KOPT-K1 (cell line): ENCODE data around the gene CACNB4.
"Not testable (repeated sequence)": the region's sequence is repeated elsewhere in the genome, so short reads cannot be mapped to it uniquely, and the experiment has no call there.

Experiments
- H3K27ac ChIP-seq: fragments of 200-600 bp; sonication (generic); 2 replicates; pipeline ENCODE4 v1.5.1; 2016; ENCODE audit warnings: antibody characterized with exemption, mild to moderate bottlenecking, low read depth, low read length; ENCODE audit not compliant: poor library complexity, severe bottlenecking
- H3K36me3 ChIP-seq: fragments of 200-600 bp; sonication (generic); 2 replicates; pipeline ENCODE4 v1.5.1; 2017; ENCODE audit warnings: antibody characterized with exemption, mild to moderate bottlenecking, low read length, moderate library complexity; ENCODE audit not compliant: insufficient read depth
- H3K9me3 ChIP-seq: fragments of 200-600 bp; sonication (generic); 2 replicates; pipeline ENCODE4 v1.5.1; 2017; ENCODE audit warnings: antibody characterized with exemption, low read length, mild to moderate bottlenecking; ENCODE audit not compliant: insufficient read depth, poor library complexity, severe bottlenecking

CACNB4 gene

DNA sequence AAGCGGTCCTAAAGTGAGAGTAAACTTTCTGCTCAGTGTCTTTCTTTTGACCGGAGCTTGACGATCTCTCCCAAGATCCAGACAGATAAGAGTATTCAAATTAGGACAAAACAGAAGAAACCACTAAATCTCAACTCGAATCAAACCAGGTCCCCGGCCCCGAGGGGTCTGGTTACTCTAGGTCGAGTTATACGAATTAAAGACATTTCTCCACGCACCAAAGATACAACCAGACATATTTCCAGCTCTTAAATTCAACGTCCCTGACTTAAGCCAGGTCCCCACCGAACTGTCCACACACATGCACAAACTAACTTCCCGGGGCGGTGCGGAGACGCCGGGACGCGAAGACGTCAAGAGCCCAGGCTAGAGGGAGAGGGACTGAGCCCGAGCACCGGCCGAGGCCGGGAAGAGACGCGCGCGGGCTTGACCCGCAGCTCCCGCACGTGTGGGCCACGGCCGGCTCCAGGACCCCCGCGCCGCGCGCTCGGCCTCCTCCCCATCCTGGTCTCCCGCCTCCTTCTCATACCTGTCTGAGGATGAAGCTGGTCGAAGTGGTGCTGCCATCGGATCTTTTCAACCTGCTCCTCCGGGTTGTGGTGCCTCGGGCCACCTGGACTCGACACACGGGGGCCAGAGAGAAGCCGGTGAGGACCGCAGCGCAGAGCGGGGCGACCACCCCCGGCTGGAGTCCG, 896 bp downstream of the CACNB4 start:
- Histone ChIP-seq H3K9me3 (no peaks in the 10 kb centered on the region), H3K36me3 (no peaks in the 10 kb centered on the region), H3K27ac (no peak overlapping the region)

DNA sequence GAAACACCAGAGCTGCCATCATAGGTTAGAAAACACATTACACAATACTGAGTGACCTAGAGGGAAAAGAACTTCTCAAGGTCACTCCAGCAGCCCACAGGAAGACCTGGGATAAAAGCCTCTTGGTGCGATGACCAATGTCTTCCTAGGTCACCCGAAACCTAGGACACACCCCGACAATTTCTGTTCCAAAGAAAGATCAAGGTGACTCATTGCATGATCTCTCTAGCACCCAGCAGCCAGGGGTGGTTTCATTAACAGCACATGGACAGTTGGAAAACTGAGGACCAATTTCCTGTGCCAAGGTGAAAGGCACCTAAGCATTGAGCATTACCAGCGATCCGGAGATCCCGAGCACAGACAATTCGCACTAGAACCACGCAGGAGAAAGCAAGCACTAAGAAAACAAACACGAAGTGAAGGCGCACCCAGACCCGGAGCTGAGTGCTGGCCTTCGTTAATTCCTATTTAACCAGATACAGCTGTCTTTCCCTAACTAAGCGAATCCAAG, 1.5 kb downstream of the CACNB4 start:
- no peak overlapping the region for H3K27ac ChIP-seq
- H3K36me3 ChIP-seq, result no peaks in the 10 kb centered on the region

DNA sequence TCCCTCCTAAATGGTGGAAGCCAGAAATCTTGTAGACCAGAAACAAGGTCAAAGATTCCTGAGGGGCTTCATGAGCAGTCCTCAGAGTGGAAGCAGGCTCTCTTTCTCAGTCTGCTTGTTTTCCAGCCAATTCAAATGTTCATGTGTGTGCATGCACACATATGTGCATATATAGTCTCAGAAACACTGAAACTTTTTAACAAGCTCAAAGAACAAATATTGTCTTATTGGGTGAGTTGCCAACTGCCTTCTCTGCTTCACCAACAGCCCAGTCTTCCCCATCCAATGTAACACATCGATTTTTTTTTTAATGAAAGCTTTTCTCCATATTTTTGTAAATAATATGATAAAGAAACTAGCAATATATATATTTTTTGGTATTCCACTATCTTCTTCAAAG, 3.7 kb downstream of the CACNB4 start:
- H3K27ac ChIP-seq, result no peak overlapping the region
- no peaks in the 10 kb centered on the region for H3K9me3 ChIP-seq
- no peaks in the 10 kb centered on the region for H3K36me3 ChIP-seq

More for the DNA sequence above, 1.5 kb downstream of the CACNB4 start:
- H3K9me3 ChIP-seq, result no peaks in the 10 kb centered on the region

GRCh38 chr2:152094014-152094413, 4.8 kb downstream of the CACNB4 start:
- Histone ChIP-seq H3K27ac (no peak overlapping the region), H3K9me3 (no peaks in the 10 kb centered on the region), H3K36me3 (no peaks in the 10 kb centered on the region)

DNA sequence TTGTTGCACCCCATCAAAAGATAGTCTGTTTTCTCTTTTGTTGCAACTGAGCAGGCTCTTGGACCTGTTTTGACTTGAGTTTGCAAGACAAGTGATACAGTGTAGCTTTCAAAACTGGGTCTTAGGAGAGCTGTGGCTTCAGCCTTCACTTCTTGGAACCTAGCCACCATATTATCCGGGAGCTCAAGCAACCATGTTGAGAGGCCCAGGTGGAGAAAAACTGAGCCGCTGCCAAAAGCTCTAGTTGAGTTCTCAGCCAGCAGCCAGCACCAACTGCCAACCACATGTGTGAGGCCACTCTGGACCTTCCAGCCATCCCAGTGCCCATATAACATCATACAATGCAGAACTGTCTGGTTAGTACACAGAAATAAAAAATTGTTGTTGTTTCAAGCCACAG, 5.4 kb downstream of the CACNB4 start:
- no peak overlapping the region for H3K27ac ChIP-seq

DNA sequence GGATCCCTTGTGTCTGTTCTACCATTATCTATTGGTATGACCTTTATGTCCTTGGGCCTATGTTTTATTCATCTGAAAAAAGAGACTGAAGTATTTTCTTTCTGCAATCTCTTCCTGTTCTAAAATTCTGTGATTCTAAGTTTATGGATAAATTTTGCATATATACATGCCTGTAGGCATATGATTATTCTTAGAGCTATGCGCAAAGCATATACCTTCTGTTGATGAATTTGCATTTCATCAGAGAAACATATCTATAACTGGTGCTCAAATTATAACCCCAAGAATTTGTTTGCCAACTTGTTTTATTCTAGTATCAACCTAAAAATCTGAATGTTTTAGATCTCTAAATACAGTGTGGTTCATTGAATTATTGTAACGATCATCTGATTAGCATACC, 6.7 kb downstream of the CACNB4 start:
- Histone ChIP-seq H3K9me3 (no peaks in the 10 kb centered on the region), H3K27ac (no peak overlapping the region), H3K36me3 (no peaks in the 10 kb centered on the region)

More for the DNA sequence above, 5.4 kb downstream of the CACNB4 start:
- Histone ChIP-seq H3K9me3 (no peaks in the 10 kb centered on the region), H3K36me3 (no peaks in the 10 kb centered on the region)

DNA sequence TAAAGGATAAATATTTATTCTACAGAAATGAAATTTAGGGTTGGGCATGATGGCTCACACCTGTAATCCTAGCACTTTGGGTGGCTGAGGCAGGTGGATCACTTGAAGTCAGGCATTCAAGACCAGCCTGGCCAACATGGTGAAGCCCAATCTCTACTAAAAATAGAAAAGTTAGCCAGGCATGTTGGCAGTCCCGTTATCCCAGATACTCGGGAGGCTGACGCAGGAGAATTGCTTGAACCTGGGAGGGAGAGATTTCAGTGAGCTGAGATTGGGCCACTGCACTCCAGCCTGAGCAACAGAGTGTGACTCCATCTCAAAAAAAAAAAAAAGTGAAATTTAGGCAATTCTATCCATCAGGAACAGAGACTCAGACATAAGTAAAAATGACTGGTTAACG, 8.1 kb downstream of the CACNB4 start:
- H3K36me3 ChIP-seq, H3K9me3 ChIP-seq, H3K27ac ChIP-seq: not testable (repeated sequence)

DNA sequence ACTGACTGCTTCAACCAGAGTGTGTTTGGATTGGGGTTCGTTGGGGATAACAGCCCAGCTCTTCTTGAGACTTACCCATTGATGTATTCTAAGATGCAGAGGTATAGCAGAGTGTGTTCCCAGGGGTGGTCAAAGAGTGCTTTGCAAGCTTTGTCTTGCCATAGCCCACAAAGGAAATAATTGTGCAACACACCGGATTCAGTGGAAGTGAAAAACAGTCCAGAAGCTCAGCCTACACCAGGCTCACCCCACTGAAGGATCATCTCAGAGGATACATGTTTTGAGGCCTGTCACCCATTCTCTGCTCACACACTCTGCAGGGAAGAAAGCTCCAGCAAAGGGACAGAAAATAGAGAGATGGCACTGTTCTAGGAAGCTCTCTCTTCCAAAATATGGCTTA, 9.6 kb downstream of the CACNB4 start:
- Histone ChIP-seq H3K36me3 (no peaks in the 10 kb centered on the region), H3K27ac (no peak overlapping the region), H3K9me3 (no peaks in the 10 kb centered on the region)

GRCh38 chr2:152088006-152088405, 10.8 kb downstream of the CACNB4 start:
- Histone ChIP-seq H3K36me3 (no peaks in the 10 kb centered on the region), H3K9me3 (no peaks in the 10 kb centered on the region), H3K27ac (no peak overlapping the region)

- Histone ChIP-seq H3K9me3 (no peaks in the 10 kb centered on the region), H3K27ac (no peak overlapping the region), H3K36me3 (no peaks in the 10 kb centered on the region)
These were observed 12.6 kb downstream of the CACNB4 start for GRCh38 chr2:152086231-152086630.

- H3K36me3 ChIP-seq, result no peaks in the 10 kb centered on the region
- H3K9me3 ChIP-seq, result no peaks in the 10 kb centered on the region
- no peak overlapping the region for H3K27ac ChIP-seq
These were observed 14.8 kb downstream of the CACNB4 start for GRCh38 chr2:152084076-152084475.

GRCh38 chr2:152083202-152083875, 15.5 kb downstream of the CACNB4 start:
- no peaks in the 10 kb centered on the region for H3K36me3 ChIP-seq
- no peak overlapping the region for H3K27ac ChIP-seq
- no peaks in the 10 kb centered on the region for H3K9me3 ChIP-seq

GRCh38 chr2:152078662-152079061, 20.2 kb downstream of the CACNB4 start:
- H3K36me3 ChIP-seq, result no peaks in the 10 kb centered on the region
- no peaks in the 10 kb centered on the region for H3K9me3 ChIP-seq
- H3K27ac ChIP-seq, result no peak overlapping the region

- Histone ChIP-seq H3K36me3 (no peaks in the 10 kb centered on the region), H3K27ac (no peak overlapping the region), H3K9me3 (no peaks in the 10 kb centered on the region)
These were observed 20.8 kb downstream of the CACNB4 start for GRCh38 chr2:152078023-152078422.

- no peak overlapping the region for H3K27ac ChIP-seq
- no peaks in the 10 kb centered on the region for H3K36me3 ChIP-seq
- H3K9me3 ChIP-seq, result no peaks in the 10 kb centered on the region
These were observed 23.3 kb downstream of the CACNB4 start for GRCh38 chr2:152075461-152076050.
